NCI-H748 (cell line): ENCODE results near the gene MNX1.

Source experiments
- DNase-seq: peaks from one replicate; lab custom pipeline; 2025; ENCODE audit not compliant: unreplicated experiment; lab: John Stamatoyannopoulos, UW

MNX1 gene

GRCh38 chr7:157016352-157017041 lies 6.0 kb upstream of the MNX1 start:
- peak; percentile 79 for DNase-seq

DNA sequence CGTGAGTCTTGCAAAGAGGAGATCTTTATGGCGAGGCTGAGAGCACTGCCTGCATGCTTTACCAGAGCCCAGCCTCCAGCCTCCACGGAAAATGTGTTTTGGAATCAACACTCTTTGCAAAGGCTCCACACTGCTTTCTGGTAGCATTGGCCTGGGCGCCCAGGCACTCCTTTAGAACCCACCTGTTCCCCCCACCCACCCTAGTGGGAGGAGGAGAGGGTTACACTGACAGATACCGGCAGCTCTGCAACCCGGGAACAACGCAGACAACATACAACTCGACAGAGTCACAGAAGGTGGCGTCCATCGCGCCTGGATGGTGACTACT lies 5.5 kb upstream of the MNX1 start:
- no peak for DNase-seq

GRCh38 chr7:157014635-157015555 lies 4.4 kb upstream of the MNX1 start:
- no peak for DNase-seq

GRCh38 chr7:157013602-157014549 lies 3.4 kb upstream of the MNX1 start:
- DNase-seq = peak; percentile 15

DNA sequence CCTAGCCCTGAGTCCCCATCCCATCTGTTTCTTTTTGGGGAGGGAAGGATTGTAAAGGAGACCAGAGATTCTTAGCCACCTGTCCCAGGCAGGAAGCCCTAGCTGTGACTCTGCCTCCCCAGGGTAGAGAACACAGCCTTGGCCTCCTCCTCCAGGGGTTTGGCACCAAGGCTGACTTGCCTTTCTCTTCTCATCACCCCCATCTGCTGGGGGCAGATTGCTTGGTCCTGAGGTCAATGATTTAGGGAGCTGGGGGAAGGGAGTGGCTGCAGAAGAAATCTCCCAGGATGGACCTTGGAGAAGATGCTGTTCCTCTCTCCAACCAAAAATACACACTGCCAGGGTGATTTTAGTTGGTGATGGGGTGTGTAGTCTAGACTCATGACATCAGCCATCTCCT lies 2.6 kb upstream of the MNX1 start:
- no peak for DNase-seq

DNA sequence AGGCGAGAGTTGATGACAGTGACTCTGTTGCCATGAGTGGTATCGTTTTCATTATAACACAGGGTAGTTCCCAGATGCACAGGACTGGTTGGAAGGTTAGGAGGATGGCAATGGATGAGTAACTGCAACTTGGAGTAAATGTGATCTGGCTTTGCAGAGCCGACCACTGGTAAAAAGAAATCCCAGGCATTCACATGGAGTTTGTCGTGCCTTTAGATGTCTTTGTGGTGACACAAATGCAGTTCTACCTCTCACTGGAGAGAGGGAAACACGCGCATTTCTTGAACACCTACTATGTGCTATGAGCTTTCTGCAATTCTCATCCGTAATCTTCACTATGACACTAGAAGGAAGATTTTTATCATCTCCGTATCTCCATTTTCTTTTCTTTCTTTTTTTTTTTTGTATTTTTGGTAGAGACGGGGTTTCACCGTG lies 1.7 kb upstream of the MNX1 start:
- DNase-seq = peak; percentile 75

DNA sequence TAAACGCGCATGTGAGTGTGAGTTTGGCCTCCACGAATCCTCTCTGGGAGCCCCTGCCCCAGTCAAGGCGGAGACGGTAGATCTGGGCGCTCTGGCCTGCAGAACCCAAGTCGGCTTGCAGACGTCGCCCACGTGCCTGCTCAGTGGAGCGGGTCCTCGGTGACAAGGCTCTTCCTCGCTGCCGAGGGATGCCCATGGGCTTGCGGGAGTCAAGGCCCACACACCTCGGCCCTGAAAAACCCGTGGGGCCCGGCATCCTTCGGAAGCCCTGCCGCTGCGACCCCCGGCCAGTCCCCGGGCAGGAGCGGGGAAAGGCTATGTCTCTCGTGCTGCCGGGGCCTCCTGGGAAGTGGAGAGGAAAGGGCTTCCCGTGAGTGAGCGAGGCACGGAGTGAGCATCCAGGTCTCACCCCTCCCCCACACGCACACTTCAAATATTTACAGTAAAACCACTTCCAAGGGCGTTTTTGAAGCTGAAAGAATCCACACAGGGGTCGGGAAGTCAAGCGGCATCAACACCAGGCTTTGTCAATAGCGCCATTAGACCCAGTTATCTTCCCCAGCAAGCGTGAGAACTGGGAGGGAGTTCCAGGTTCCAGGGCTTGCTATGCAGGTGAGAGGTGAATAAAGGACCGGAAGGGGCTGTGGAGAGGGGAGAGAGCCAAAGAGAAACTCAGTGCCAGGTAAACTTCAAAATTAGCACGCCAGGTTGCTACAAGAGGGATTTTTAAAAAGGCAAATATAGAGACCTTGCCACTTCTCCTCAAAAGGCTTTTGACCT lies 1.1 kb upstream of the MNX1 start:
- DNase-seq = peak; percentile 92

DNA sequence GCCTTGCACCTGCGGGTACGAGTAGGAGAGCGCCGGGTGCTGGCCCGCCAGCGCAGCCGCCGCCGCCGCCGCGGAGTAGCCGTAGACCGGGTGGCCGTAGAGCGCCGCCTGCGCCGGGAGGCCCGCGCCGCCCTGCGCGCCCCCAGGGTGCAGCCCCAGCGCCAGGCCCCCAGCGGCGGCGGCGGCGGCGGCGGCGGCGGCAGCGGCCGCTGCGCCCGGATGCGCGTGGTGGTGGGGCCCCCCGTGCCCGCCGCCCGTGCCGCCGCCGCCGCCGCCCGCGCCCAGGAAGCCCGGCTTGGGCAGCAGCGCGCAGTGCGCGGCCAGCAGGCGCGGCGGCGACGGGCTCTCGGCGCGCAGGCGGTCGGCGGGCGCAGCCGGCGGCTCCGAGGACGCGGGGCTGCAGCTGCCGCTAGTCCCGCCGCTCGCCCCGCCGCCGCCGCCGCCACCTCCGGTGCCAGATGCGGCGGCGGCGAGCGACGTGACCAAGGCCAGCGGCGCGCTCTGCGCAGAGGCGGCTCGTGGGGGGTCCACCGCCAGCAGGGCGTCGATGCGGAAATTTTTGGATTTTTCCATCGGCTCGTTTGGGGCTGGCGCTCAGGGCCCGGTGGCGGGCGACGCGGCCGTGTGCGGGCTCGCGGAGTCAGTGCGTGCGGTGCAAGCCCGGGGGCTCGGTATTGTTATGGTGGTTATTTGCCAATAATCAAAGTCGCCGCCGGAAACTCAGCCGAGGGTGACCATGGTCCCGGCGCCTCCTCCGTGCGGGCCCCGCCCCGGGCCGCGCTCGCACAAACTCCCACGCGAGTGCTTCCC lies 480 bp downstream of the MNX1 start:
- peak; percentile 64 for DNase-seq

DNA sequence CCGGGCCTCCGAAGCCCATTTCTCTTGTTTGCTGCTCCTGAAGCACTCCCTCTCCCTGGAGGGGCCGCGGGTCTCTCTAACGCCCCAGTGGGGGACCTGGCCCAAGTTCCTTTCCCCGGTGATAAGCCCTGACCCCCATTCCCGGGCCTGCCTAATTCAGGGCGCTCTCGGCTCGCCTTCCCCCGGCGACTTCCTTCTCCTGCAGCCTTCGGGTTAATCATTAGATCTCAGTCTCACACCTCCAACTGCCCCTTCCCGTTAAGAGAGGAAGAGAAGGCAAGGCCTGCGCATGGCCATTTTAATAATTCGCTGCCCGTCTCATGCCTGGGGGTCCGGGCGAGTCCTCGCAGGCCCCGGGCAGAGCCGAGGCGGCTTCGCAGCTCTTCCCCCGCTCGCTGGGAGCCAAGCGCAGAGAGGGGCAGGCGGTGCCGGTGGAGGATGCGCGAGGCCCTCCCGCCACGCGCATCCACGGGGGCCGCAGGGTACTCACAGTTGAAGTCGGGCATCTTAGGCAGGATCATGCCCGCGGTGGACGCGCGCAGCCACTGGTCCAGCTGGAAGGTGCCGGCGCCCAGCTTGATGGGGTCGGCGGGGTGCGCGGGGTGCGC lies 1.2 kb downstream of the MNX1 start:
- DNase-seq = peak; percentile 64

DNA sequence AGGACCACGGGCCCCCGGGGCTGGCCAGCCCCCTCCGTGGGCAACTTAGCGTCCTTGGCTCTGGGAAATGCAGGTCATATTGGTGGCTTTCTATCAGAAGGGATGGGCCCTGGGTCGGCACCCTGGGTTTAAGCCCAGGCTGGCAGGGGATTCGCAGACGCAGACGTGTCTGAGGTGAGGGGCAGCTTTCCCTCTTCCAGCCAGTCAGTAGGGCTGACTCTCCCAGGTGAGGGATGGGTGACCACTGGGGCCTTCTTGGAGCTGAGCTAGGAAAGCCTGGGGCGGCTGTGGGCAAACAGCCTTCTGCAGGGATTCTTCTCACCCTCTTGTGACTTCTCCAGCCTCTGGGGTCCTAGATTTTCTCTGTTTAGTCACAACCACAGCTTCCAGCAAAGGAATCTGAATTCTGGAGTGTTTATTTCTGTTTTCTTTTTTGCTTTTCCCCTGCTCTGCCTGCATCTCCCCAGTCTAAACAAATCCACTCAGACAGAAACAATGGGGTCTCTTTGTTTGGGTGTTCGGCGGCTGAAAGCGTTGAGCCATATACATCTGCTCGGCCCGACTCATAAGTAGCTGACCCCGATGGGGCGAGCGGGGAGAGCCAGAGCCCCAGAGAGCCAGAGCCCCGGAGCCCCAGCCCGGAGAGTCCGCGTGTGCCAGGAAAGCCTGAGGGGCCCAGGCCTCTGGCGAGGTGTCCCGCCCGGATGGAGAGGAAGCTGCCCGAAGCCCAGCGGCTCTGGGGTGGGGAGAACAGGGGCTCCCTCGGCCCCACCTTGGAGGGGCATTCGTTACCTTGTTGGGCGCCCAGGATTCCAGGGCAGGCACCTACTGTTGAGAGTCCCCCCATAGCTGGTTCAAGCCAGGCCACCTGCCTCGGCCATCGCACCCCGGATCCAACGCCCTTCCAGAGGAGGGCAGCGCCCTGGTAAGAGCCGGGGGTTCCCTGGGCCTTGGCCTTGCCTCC lies 2.0 kb downstream of the MNX1 start:
- DNase-seq = no peak

- DNase-seq = peak; percentile 24
These were observed 2.9 kb downstream of the MNX1 start for GRCh38 chr7:157007470-157008066.

DNA sequence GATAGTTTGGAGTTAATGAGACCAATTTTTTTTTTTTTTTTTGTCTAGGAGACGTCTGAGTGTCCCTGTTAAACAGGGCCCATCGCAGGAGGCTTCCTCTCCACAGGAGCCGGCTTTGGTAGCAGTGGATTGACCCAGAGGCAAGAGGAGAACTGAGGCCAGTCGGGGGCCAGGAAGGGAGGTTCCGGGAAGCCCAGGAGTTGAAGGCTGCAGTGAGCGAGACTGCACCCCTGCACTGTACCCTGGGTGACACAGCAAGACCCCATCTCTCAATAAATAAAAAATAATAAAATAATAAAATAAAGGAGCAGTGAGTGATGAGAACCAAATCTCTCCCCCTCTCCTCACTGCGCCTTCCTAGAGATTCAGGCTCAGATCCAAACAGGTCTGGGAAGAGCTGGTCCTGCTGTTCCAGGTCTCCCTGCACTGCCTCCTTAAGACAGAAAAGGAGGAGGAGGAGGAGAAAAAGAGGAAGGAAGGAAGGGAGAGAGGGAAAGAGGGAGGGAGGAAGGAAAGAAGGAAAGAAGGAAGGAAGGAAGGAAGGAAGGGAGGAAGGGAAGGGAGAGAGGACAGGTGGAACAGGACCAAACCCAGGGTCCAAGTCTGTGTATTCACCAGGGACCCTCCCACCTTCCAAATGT lies 3.5 kb downstream of the MNX1 start:
- no peak for DNase-seq

DNA sequence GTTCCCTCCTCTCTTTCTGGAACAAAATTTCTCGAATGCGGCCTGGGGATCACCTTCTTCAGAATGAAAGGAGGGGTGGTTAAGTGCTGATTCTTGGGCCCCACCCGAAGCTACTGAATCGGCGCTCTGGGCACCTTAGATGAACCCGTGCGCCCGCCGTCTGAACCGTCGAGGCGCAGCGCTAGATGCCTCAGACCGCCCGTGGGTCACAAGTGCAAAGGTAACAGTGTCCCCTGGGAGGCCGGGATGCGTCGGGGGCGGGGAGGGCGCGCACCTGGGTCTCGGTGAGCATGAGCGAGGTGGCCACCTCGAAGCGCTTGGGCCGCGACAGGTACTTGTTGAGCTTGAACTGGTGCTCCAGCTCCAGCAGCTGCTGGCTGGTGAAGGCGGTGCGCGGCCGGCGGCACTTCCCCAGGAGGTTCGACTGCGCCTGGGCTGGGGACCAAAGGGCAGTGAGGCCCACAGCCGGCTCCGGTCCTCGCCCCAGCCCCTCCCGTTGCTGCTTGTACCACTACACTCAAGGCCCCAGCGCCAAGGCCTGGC lies 4.2 kb downstream of the MNX1 start:
- no peak for DNase-seq

DNA sequence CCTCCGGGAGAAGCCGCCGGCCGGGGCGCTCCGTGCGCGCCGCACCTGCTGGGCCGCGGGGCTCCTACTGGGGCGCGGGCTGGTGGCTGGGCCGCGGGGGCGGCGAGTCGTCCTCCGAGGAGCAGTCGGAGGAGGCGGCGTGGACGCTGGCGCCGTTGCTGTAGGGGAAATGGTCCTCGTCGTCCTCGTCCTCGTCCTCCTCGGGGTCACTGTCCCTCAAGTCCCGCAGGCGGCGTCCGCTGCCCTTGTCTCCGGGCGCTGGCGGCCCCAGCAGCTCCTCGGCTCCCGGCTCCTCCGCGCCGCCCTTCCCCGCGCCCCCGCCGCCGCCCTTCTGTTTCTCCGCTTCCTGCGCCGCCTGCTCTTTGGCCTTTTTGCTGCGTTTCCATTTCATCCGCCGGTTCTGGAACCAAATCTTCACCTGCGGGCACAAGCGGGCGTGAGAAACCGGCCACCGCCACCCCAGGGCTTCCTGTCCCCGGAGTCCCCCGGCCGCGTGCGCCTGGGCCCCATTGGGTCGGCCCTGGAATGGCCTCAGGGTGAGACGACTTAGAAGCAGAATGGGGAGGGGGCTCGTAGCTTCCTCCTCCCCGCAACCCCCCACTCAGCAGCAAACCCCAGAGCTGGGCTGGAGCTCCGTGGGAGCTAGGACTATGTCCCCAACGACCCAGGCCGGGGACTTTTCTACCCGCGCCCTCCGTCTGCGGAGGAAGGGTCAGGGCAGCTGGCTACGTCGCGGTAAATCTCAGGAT lies 4.8 kb downstream of the MNX1 start:
- no peak for DNase-seq

- DNase-seq = no peak
These were observed 5.7 kb downstream of the MNX1 start for GRCh38 chr7:157004521-157005455.
